A549 treated with AZD9567 at 1 μM for 4 hours (cell line): ENCODE results near the gene HAPSTR1. TPM values are rescaled to one million over a fixed set of nuclear protein-coding genes. Genes with fewer than 3 reads are reported as not detected.

ENCODE experiments used
- total RNA-seq: library from RNA; stranded (reverse); fragments of 200-300 nt; extraction: Qiagen RNA extraction; gene quantifications from 5 replicates; pipeline ENCODE4 v1.2.3, GENCODE V29; 2022; ENCODE audit not compliant: insufficient read depth

The HAPSTR1 gene
- 22.4 to 26.3 TPM (median 23.8 TPM) in 5 replicates for total RNA-seq

GRCh38 chr16:9090960-9091866 is at the start of gene HAPSTR1:
TSS of gene HAPSTR1 (plus strand) at chr16:9091644. CDS start at chr16:9092045, 401 bp downstream.

Other genes starting within 250 kb of the HAPSTR1 start
- gene CARHSP1, start 222.6 kb upstream of the HAPSTR1 start, total RNA-seq, result 121 to 163 TPM (median 158 TPM) in 5 replicates
- not detected in 5 replicates for gene LITAFD, start 209.3 kb upstream of the HAPSTR1 start, total RNA-seq
- 72.5 to 83.5 TPM (median 76.5 TPM) in 5 replicates for gene USP7, start 127.7 kb upstream of the HAPSTR1 start, total RNA-seq